Esophagus squamous epithelium (tissue), 4 donors: Measurements from ENCODE around the gene PGS1.

ENCODE experiments used
- CTCF ChIP-seq, 6 experiments: fragments of 450-650 bp in 4 of 6; fragments of 200-600 bp in 2 of 6; sonication (generic) in 2 of 6; IDR thresholded peaks; one replicate each; pipeline ENCODE4 v1.5.1; 2016 to 2019; ENCODE audit warnings: antibody characterized with exemption in 6 of 6, mild to moderate bottlenecking in 4 of 6, moderate library complexity in 4 of 6
- POLR2A ChIP-seq, 4 donors: fragments of 450-650 bp; IDR thresholded peaks; one replicate each; pipeline ENCODE4 v1.6.1; 2017; ENCODE audit warnings: antibody characterized with exemption in 4 of 4, mild to moderate bottlenecking in 4 of 4, moderate library complexity in 3 of 4

GRCh38 chr17:78347453-78347852 is 31.0 kb upstream of the PGS1 start:
- TF ChIP-seq POLR2A (IDR thresholded peaks at IDR 0.05) (no peak), CTCF (IDR thresholded peaks at IDR 0.05) (no peak)
